ENCODE results near the gene COX6A1. TPM values are rescaled to one million over a fixed set of nuclear protein-coding genes. Genes with fewer than 3 reads are reported as not detected.

COX6A1 gene
- total RNA-seq, 4 donors from 2014 or later, result 469 to 1,865 (median 1,048) TPM

GRCh38 chr12:120408771-120409170, 29.1 kb upstream of the COX6A1 start:
- Histone ChIP-seq H3K27me3 (no peaks in the 10 kb centered on the region), H3K4me1 (peaks cover 4 to 11% (median 7%) of the 10 kb centered on the region in 4 donors), H3K27ac (no peak overlapping the region), H3K9me3 (no peaks in the 10 kb centered on the region), H3K4me3 (no peak overlapping the region), H3K36me3 (no peaks in the 10 kb centered on the region)
- DNase-seq, result no peak
- TF ChIP-seq POLR2AphosphoS5 (IDR thresholded peaks at IDR 0.05) (no peak), EP300 (IDR thresholded peaks at IDR 0.05; ENCODE audit: low read depth) (no peak), POLR2A (IDR thresholded peaks at IDR 0.05) (no peak), CTCF (IDR thresholded peaks at IDR 0.05) (no peak)
- 92% methylated on average over 11 of the region's 11 CpGs; no CpG with 5 or more reads in 1 of the 2 donors for WGBS, 2 donors (ENCODE audit: low coverage in 1 of 2)
- intact Hi-C loops (cut with DNase I; ENCODE audit: low total_unique reads), result no loop called here
- in situ Hi-C loops (cut with MboI; ENCODE audit: low pct_ligation_motif_present in 1 of 4, low pct_unique_long_range_greater_than_20kb in 1 of 4, low sequenced_read_pairs in 3 of 4), result no loop called here

GRCh38 chr12:120412421-120412820, 25.5 kb upstream of the COX6A1 start:
- 67 to 78% methylated on average over 7 of the region's 7 CpGs for WGBS, 2 donors (ENCODE audit: low coverage in 1 of 2)
- in situ Hi-C loops (cut with MboI; ENCODE audit: low pct_ligation_motif_present in 1 of 4, low pct_unique_long_range_greater_than_20kb in 1 of 4, low sequenced_read_pairs in 3 of 4), result no loop called here
- Histone ChIP-seq H3K27me3 (no peaks in the 10 kb centered on the region), H3K9me3 (no peaks in the 10 kb centered on the region), H3K4me1 (peaks cover 0 to 7% (median 3%) of the 10 kb centered on the region in 4 donors), H3K36me3 (no peaks in the 10 kb centered on the region), H3K4me3 (no peak overlapping the region), H3K27ac (no peak overlapping the region)
- no peak for DNase-seq
- TF ChIP-seq CTCF (IDR thresholded peaks at IDR 0.05) (no peak), EP300 (IDR thresholded peaks at IDR 0.05; ENCODE audit: low read depth) (no peak), POLR2A (IDR thresholded peaks at IDR 0.05) (no peak), POLR2AphosphoS5 (IDR thresholded peaks at IDR 0.05) (no peak)
- intact Hi-C loops (cut with DNase I; ENCODE audit: low total_unique reads), result no loop called here

- peaks cover 0 to 7% (median 3%) of the 10 kb centered on the region in 4 donors for H3K4me1 ChIP-seq
- H3K4me3 ChIP-seq, result no peak overlapping the region
- no peaks in the 10 kb centered on the region for H3K9me3 ChIP-seq
- 38 to 100% methylated on average over 1 to 13 of the region's 13 CpGs for WGBS, 2 donors (ENCODE audit: low coverage in 1 of 2)
- in situ Hi-C loops (cut with MboI; ENCODE audit: low pct_ligation_motif_present in 1 of 4, low pct_unique_long_range_greater_than_20kb in 1 of 4, low sequenced_read_pairs in 3 of 4) (no loop called here), intact Hi-C loops (cut with DNase I; ENCODE audit: low total_unique reads) (no loop called here)
- TF ChIP-seq CTCF (IDR thresholded peaks at IDR 0.05) (no peak), POLR2AphosphoS5 (IDR thresholded peaks at IDR 0.05) (no peak), EP300 (IDR thresholded peaks at IDR 0.05; ENCODE audit: low read depth) (no peak), POLR2A (IDR thresholded peaks at IDR 0.05) (no peak)
- DNase-seq, result peak; percentile 55
- H3K36me3 ChIP-seq, result no peaks in the 10 kb centered on the region
- H3K27me3 ChIP-seq, result no peaks in the 10 kb centered on the region
- H3K27ac ChIP-seq, result peak overlapping the region in 3 of 4 donors; percentile 24 to 55 (median 25)
Measured at GRCh38 chr12:120413901-120414695, 23.8 kb upstream of the COX6A1 start.

- in situ Hi-C loops (cut with MboI; ENCODE audit: low pct_ligation_motif_present in 1 of 4, low pct_unique_long_range_greater_than_20kb in 1 of 4, low sequenced_read_pairs in 3 of 4) (no loop called here), intact Hi-C loops (cut with DNase I; ENCODE audit: low total_unique reads) (no loop called here)
- H3K9me3 ChIP-seq, result no peaks in the 10 kb centered on the region
- 83 to 90% methylated on average over 2 to 7 of the region's 7 CpGs for WGBS, 2 donors (ENCODE audit: low coverage in 1 of 2)
- no peaks in the 10 kb centered on the region for H3K36me3 ChIP-seq
- H3K4me3 ChIP-seq, result no peak overlapping the region
- no peaks in the 10 kb centered on the region for H3K27me3 ChIP-seq
- no peak for DNase-seq
- no peak overlapping the region for H3K27ac ChIP-seq
- TF ChIP-seq POLR2AphosphoS5 (IDR thresholded peaks at IDR 0.05) (no peak), POLR2A (IDR thresholded peaks at IDR 0.05) (no peak), CTCF (IDR thresholded peaks at IDR 0.05) (no peak)
- H3K4me1 ChIP-seq, result peaks cover 0 to 7% (median 3%) of the 10 kb centered on the region in 4 donors
Measured at GRCh38 chr12:120416490-120417216, 21.3 kb upstream of the COX6A1 start.
